Upper lobe of left lung (tissue), 6 donors: ENCODE measurements around the gene LDLRAD3. TPM values are rescaled to one million over a fixed set of nuclear protein-coding genes. Genes with fewer than 3 reads are reported as not detected.
A peak's percentile ranks its signal among the peaks of the same experiment; 100 is the strongest.

Experiments used
- ATAC-seq, 2 donors: fragments of 200-7000 bp; cut with Tn5 transposase; one replicate each; pipeline ENCODE4 v1.9.1; 2022; ENCODE audit warnings: mild to moderate bottlenecking in 2 of 2, moderate library complexity in 2 of 2; ENCODE audit not compliant: low FRiP score in 2 of 2
- DNase-seq, 2 donors: peaks; one replicate each; pipeline ENCODE4 v3.0.0-alpha.2; 2019 to 2020
- H3K27ac ChIP-seq, 4 donors: fragments of 200-600 bp; sonication (generic); one replicate each; pipeline ENCODE4 v1.5.1; 2016 to 2019
- H3K27me3 ChIP-seq, 4 donors: fragments of 200-600 bp; sonication (generic); one replicate each; pipeline ENCODE4 v1.5.1; 2017 to 2019
- H3K36me3 ChIP-seq, 4 donors: fragments of 200-600 bp; sonication (generic); one replicate each; pipeline ENCODE4 v1.5.1; 2016 to 2019
- H3K4me1 ChIP-seq, 4 donors: fragments of 200-600 bp; sonication (generic); one replicate each; pipeline ENCODE4 v1.5.1; 2018 to 2019
- H3K4me3 ChIP-seq, 4 donors: fragments of 200-600 bp; sonication (generic); one replicate each; pipeline ENCODE4 v1.5.1; 2017 to 2019; ENCODE audit warnings: mild to moderate bottlenecking in 2 of 4, moderate library complexity in 1 of 4
- H3K9me3 ChIP-seq, 4 donors: fragments of 200-600 bp; sonication (generic); one replicate each; pipeline ENCODE4 v1.5.1; 2018 to 2019
- EP300 ChIP-seq, 4 donors: sonication (generic); formaldehyde crosslinking; IDR thresholded peaks; one replicate each; pipeline ENCODE4 v1.5.1; 2017; ENCODE audit warnings: antibody characterized with exemption in 4 of 4, control low read depth in 2 of 4
- POLR2A ChIP-seq, 4 donors: fragments of 450-650 bp; IDR thresholded peaks; one replicate each; pipeline ENCODE4 v1.5.1; 2016 to 2017; ENCODE audit warnings: antibody characterized with exemption in 4 of 4, mild to moderate bottlenecking in 2 of 4
- POLR2AphosphoS5 ChIP-seq, 2 donors: sonication (generic); formaldehyde crosslinking; IDR thresholded peaks; one replicate each; pipeline ENCODE4 v1.5.1; 2017; ENCODE audit warnings: antibody characterized with exemption in 2 of 2
- WGBS, 2 donors: methylation state at CpG; one replicate each; pipeline ENCODE4 v1.1.5; 2017 to 2018; 5-methylcytosine and 5-hydroxymethylcytosine counted together
- total RNA-seq, 6 donors: library from RNA; depleted of rRNA in 4 of 6; stranded (reverse); fragments of >200 nt in 4 of 6; gene quantifications; one replicate each; pipeline versions ENCODE4 v1.1.0 to v1.2.1, GENCODE V29; 2016 to 2021
- TF ChIP-seq, protein P1 (sequence below), 6 experiments: fragments of 450-650 bp in 4 of 6; fragments of 200-600 bp in 2 of 6; sonication (generic) in 2 of 6; IDR thresholded peaks; one replicate each; pipeline ENCODE4 v1.5.1; 2016 to 2019; ENCODE audit warnings: antibody characterized with exemption in 6 of 6
- donor health status: DM: no; HTN: no; CAD: no; lungs with moderate emphysema.
- donor health status: DM: no; HTN: yes; CAD: no; lungs with severe emphysema.

The LDLRAD3 gene
- total RNA-seq, 6 donors from 2014 or later: 4.4 to 16.8 (median 7.4) TPM

DNA sequence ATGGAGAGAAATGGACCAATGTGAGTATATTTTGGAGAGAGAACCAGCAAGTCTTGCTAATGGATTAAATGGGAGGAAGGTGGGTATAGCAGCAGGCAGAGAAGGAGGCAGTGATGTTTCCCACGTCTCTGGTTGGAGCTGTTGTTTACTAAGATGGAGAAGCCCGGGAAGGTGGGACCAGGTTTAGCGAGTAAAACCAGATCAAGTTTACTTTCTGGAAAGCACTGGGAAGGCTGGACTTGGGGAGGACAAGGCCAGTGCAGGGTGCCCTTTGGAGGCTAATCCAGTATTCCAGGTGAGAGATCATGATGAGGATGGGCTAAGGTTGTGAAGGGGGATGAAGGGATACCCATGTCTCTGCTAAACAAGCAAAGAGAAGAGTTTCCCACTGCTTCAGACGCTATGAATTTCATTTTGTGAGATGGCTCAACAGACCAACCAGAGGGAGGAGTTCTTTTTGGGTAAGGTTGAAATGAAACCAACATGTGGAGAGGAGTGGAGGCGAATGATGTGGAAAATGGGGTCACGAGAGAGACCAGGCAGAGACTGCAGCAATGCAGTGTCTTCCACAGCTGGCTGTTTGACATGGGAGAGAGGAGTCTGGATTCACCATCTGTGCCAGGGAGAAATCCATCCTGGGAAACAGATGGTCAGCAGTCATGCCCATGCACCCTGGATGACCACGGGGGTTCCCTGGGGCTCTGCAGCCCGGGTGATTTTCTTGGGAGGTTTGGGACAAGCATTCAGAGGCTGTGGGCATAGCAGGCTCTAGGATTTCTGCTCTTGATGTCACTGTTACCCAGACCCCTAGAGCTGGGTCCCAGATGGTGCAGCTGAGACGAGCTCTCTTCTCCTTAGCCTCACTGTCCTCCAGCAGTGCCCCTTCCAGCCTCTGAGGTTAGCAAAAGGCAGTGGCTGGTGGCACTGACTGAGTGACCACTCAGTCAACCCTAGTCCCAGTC, 320.4 kb downstream of the LDLRAD3 start:
- no peak for ATAC-seq
- WGBS, 2 donors: 68 to 73% methylated on average over 9 of the region's 9 CpGs
- Histone ChIP-seq H3K9me3 (no peaks in the 10 kb centered on the region), H3K27me3 (no peaks in the 10 kb centered on the region), H3K4me3 (no peak overlapping the region), H3K36me3 (no peaks in the 10 kb centered on the region), H3K27ac (no peak overlapping the region), H3K4me1 (peaks cover 0 to 4% (median 0%) of the 10 kb centered on the region in 4 donors)
- TF ChIP-seq, protein P1, sequence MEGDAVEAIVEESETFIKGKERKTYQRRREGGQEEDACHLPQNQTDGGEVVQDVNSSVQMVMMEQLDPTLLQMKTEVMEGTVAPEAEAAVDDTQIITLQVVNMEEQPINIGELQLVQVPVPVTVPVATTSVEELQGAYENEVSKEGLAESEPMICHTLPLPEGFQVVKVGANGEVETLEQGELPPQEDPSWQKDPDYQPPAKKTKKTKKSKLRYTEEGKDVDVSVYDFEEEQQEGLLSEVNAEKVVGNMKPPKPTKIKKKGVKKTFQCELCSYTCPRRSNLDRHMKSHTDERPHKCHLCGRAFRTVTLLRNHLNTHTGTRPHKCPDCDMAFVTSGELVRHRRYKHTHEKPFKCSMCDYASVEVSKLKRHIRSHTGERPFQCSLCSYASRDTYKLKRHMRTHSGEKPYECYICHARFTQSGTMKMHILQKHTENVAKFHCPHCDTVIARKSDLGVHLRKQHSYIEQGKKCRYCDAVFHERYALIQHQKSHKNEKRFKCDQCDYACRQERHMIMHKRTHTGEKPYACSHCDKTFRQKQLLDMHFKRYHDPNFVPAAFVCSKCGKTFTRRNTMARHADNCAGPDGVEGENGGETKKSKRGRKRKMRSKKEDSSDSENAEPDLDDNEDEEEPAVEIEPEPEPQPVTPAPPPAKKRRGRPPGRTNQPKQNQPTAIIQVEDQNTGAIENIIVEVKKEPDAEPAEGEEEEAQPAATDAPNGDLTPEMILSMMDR (IDR thresholded peaks at IDR 0.05): no peak
- no peak for TF ChIP-seq POLR2AphosphoS5 (IDR thresholded peaks at IDR 0.05)
- no peak for TF ChIP-seq POLR2A (IDR thresholded peaks at IDR 0.05)
- TF ChIP-seq EP300 (IDR thresholded peaks at IDR 0.05): no peak
- no peak for DNase-seq

DNA sequence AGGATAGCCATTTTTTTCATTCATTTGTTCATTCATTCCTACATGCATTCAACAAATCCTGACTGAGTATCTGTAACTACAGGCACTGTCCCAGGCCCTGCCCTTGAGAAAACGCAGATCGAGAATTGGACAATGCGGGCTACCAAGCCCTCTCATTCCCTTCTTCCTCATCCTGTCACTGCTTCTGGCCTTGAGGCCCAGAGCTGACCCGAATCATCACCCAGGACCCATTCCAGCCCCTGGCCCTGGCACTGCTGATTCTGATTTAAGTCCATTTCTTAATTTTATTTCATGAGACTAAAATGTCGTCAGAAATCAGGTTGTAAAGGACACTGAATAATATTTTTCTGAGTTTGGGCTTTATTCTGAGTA, 321.1 kb downstream of the LDLRAD3 start:
- 86 to 98% methylated on average over 5 of the region's 5 CpGs for WGBS, 2 donors
- H3K36me3 ChIP-seq: no peaks in the 10 kb centered on the region
- H3K4me1 ChIP-seq: peaks cover 0 to 4% (median 0%) of the 10 kb centered on the region in 4 donors
- TF ChIP-seq, protein P1 (IDR thresholded peaks at IDR 0.05): no peak
- TF ChIP-seq POLR2A (IDR thresholded peaks at IDR 0.05) (no peak), EP300 (IDR thresholded peaks at IDR 0.05) (no peak), POLR2AphosphoS5 (IDR thresholded peaks at IDR 0.05) (no peak)
- no peak overlapping the region for H3K4me3 ChIP-seq
- H3K9me3 ChIP-seq: no peaks in the 10 kb centered on the region
- ATAC-seq (no peak), DNase-seq (no peak)
- no peak overlapping the region for H3K27ac ChIP-seq
- no peaks in the 10 kb centered on the region for H3K27me3 ChIP-seq

DNA sequence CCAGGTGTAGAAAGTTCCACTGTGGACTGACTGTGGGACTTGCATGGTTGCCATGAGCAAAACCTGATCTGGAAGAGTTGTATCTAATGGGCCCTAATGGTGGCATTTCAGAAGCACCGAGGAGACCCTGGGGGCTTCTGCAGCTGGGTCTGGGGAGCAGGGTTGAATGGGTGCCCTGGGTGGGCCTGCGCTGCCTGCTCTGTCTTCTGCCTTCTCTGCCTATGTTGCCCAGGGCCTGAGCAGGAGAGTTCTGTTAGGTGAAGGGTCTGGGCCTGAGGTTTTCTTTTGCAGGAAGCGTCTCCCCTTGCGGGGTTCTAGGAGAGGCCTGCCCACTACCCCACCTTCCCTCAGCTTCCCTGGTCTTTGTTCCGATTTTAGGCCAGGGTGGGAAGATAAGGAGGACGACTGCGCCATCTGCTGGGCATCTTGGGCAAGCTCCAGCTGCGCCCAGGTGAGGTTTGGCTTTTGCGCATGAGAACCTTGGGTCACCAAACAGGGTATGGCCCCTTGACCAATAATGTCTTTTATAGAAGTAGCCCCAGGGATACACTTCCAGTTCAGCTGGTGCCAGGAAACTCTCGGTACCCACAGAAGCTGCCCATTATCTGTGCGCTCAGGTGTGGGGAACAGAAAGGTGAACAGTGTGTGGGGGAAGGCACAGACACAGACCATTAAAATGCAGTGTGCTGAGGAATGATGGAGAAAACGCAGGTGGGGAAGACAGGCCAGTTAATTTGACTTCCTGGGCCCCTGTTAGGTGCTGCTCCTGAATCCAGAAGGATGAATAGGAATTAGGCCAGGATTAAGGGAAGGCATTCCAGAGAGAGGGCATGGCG, 322.1 kb downstream of the LDLRAD3 start:
- Histone ChIP-seq H3K27me3 (no peaks in the 10 kb centered on the region), H3K9me3 (no peaks in the 10 kb centered on the region), H3K4me1 (peaks cover 0 to 4% (median 0%) of the 10 kb centered on the region in 4 donors), H3K4me3 (no peak overlapping the region), H3K36me3 (peaks cover 0 to 5% (median 2%) of the 10 kb centered on the region in 4 donors), H3K27ac (no peak overlapping the region)
- TF ChIP-seq, protein P1 (IDR thresholded peaks at IDR 0.05): peak; percentile 72 to 84 (median 79)
- TF ChIP-seq EP300 (IDR thresholded peaks at IDR 0.05): no peak
- TF ChIP-seq POLR2AphosphoS5 (IDR thresholded peaks at IDR 0.05): no peak
- no peak for TF ChIP-seq POLR2A (IDR thresholded peaks at IDR 0.05)
- DNase-seq (peak in 1 of 2 donors; percentile 58), ATAC-seq (peak; percentile 70 to 71)
- WGBS, 2 donors: 27 to 33% methylated on average over 11 to 13 of the region's 13 CpGs

DNA sequence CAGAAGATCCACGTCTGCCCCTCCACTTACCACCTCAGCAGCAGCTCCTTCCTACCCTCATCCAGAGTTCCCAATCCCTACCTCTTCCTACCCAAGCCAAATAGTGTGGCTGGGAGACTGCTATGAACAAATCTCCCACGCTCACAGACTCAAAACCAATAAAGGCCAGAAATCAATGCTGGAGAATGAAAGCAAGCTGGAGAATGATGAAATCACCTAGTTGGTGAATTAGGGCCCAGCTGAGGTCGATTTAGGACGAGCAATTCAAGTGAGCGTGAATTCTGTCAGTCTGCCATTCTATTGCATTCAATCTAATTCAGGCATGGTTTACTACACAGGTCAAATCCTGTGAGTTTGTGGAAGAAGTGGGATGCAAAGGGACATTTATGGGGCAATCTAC, 322.9 kb downstream of the LDLRAD3 start:
- DNase-seq: no peak
- Histone ChIP-seq H3K9me3 (no peaks in the 10 kb centered on the region), H3K27ac (no peak overlapping the region), H3K4me1 (peaks cover 0 to 4% (median 0%) of the 10 kb centered on the region in 4 donors), H3K4me3 (no peak overlapping the region), H3K27me3 (no peaks in the 10 kb centered on the region), H3K36me3 (peaks cover 0 to 9% (median 7%) of the 10 kb centered on the region in 4 donors)
- 60 to 64% methylated on average over 5 of the region's 5 CpGs for WGBS, 2 donors
- peak in 1 of 2 donors; percentile 3 for ATAC-seq
- TF ChIP-seq EP300 (IDR thresholded peaks at IDR 0.05) (no peak), POLR2AphosphoS5 (IDR thresholded peaks at IDR 0.05) (no peak), POLR2A (IDR thresholded peaks at IDR 0.05) (no peak)
- TF ChIP-seq, protein P1 (IDR thresholded peaks at IDR 0.05): no peak
